RWPE1 (cell line): ENCODE data around the gene CTNNA2.

ENCODE experiments used
- CTCF ChIA-PET: fragments of 350-600 bp; sonication (Branson Sonifier 250); formaldehyde crosslinking; extraction: SDS; loops from one replicate; lab custom pipeline; 2021; lab: Yijun Ruan, JAX
- POLR2A ChIA-PET: fragments of 400-600 bp; formaldehyde crosslinking; extraction: SDS; loops from one replicate; lab custom pipeline; 2020; ENCODE audit warnings: antibody characterized with exemption; ENCODE audit not compliant: low non-redundant PET; lab: Yijun Ruan, JAX
- DNase-seq: peaks from one replicate; pipeline ENCODE4 v3.0.0; 2012; ENCODE audit warnings: low spot score
- H3K27ac ChIP-seq: fragments of 450-650 bp; 2 replicates; pipeline ENCODE4 v1.5.1; 2017
- TF ChIP-seq, protein P1 (sequence below): fragments of 450-650 bp; conservative IDR thresholded peaks from 2 replicates; pipeline ENCODE4 v1.5.1; 2017; ENCODE audit warnings: low read depth, mild to moderate bottlenecking

CTNNA2 gene

DNA sequence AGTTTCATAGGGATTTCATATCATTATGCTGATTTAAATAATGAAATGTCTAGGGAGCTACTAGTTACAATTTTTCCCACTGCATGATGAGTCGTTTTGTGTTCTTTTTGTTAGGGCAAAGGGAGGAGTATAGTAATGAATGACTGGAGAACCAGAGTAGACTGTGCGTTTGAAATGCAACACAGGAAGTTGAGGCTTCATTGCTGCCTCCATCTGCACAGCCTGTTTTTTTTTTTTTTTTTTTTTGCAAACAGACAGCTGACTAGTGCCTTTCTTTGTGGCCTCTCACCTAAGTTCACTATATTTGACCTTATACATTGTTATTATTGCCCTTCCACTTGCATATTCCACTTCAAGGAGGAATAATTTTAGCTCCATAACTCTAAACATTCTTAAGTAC is 1078.4 kb downstream of the CTNNA2 start:
- DNase-seq, result no peak
- ChIA-PET POLR2A (no interaction called here), CTCF (interaction anchor here (0.6 kb wide), 2 partner anchors 26 to 386 kb away, joined by 3 read pairs; no protein-coding TSS in a partner anchor)
- TF ChIP-seq, protein P1, sequence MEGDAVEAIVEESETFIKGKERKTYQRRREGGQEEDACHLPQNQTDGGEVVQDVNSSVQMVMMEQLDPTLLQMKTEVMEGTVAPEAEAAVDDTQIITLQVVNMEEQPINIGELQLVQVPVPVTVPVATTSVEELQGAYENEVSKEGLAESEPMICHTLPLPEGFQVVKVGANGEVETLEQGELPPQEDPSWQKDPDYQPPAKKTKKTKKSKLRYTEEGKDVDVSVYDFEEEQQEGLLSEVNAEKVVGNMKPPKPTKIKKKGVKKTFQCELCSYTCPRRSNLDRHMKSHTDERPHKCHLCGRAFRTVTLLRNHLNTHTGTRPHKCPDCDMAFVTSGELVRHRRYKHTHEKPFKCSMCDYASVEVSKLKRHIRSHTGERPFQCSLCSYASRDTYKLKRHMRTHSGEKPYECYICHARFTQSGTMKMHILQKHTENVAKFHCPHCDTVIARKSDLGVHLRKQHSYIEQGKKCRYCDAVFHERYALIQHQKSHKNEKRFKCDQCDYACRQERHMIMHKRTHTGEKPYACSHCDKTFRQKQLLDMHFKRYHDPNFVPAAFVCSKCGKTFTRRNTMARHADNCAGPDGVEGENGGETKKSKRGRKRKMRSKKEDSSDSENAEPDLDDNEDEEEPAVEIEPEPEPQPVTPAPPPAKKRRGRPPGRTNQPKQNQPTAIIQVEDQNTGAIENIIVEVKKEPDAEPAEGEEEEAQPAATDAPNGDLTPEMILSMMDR, result no peak
- no peak overlapping the region for H3K27ac ChIP-seq

DNA sequence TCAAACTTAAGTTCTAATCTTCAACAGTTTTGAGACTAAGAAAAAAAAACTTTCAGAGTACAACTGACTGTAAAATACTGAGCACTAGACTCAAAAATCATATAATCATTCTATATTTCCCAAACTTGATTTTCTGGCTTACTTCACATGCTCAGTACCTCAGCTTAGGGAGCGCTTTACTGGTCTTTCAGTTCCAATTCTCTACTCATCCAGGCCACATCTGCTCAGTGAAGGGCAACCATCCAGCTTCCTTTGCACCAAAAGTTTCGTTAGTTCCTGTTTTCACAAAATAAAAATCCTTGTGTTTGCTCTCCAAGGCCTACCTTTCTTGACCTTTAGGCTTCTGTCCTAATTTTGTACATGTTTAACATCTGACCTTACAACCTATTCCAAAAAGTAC is 1079.3 kb downstream of the CTNNA2 start:
- DNase-seq, result no peak
- CTCF ChIA-PET, result no interaction called here
- no peak overlapping the region for H3K27ac ChIP-seq
- POLR2A ChIA-PET, result no interaction called here
- TF ChIP-seq, protein P1, result no peak

DNA sequence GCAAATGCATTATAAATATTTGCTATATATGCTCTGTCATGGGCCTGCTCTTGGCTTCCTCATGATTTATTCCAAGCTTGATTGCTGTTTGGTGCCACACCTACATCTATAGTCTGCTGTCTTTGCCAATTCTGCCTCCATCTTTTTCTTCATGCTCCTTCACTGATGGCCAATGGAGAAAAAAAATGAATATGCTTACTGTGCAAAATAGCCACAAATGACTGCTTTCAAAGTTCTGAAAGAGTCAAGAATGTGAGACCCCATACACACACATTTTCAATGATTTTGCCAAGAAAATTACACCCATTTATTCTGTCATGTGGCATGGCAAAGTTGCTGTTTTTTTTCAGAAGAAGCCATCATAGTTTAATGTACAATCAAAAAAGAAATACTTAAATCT is 1097.3 kb downstream of the CTNNA2 start:
- no peak for DNase-seq
- ChIA-PET CTCF (no interaction called here), POLR2A (no interaction called here)
- H3K27ac ChIP-seq, result no peak overlapping the region
- TF ChIP-seq, protein P1, result no peak

DNA sequence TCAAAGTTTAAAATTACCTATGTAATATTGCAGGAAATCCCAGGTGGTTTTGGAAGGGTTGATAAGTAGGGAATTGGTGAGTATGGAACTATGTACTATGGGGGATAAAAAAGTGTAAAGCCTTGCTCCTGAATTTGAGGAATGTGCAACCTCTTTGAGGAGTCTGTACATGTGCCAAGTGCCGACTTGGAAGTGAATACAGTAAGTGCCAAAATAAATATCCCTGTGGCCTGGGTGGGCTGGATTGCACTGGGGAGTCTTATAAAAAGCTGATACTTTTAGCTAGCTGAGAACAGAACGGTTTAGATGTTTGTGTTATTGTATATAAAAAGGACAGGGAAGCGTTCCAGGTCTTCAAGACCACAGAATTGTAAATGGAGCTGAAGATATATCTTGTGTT is 1108.8 kb downstream of the CTNNA2 start:
- TF ChIP-seq, protein P1, result no peak
- POLR2A ChIA-PET, result no interaction called here
- no peak overlapping the region for H3K27ac ChIP-seq
- no peak for DNase-seq
- CTCF ChIA-PET, result no interaction called here

DNA sequence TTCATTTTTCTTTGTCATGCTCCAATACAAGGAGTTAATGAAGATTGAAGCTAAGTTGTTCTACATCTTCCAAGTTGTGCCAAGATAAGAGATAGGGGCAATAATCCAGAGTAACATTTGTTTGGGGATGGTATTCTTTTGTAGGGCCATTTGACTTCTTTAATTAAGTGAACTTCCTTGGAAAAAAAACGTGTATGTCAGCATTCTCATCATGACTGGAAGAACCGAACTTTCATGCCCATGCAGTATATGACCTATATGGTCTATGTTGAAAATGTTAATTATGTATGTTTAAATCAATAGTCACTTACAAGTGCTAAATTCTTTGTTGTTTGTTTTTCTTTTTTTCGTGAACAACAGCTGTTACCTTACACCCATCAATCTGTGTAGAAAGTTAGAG is 1111.2 kb downstream of the CTNNA2 start:
- CTCF ChIA-PET, result no interaction called here
- no peak for DNase-seq
- POLR2A ChIA-PET, result no interaction called here
- TF ChIP-seq, protein P1, result no peak
- H3K27ac ChIP-seq, result no peak overlapping the region

DNA sequence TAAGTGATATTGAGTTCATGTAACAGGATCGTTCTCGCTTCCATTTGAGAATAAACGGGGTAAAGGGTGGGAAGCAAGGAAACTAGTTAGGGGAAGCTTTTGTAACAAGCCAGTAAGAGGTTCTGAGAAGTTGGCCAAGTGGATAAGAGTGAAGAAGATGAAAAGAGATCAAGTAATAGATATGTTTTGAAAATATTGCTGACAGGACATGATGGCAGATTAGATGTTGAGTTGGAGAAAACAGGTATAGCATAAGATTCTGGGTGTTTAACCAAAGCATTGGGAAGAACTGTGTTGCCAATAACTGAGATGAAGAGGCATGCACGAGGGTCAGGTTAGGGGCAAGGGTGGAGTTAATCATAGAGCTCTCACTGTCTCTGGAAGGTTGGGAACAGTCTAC is 1121.7 kb downstream of the CTNNA2 start:
- POLR2A ChIA-PET, result no interaction called here
- TF ChIP-seq, protein P1, result no peak
- CTCF ChIA-PET, result no interaction called here

DNA sequence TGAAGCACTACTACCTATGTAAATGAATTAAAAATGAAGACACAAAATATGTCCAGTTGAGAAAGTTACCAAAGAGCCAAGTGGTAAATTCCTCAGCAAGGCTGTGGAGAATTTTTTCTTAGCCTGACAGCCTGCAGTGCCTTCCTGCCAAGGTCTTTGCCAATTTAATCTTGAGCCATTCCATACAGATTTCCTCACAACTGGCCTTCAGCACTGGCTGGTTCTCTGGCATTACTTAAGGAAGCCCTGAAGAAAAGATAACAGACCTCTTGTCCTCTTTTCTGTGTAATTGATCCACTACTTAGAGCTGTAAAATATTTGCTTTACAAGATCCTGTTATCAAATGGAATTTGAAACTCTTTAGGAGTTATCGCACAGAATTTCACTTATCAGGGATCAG is 1125.9 kb downstream of the CTNNA2 start:
- ChIA-PET POLR2A (no interaction called here), CTCF (no interaction called here)
- no peak for DNase-seq
- TF ChIP-seq, protein P1, result no peak
- no peak overlapping the region for H3K27ac ChIP-seq

More for the DNA sequence above, 1121.7 kb downstream of the CTNNA2 start:
- no peak for DNase-seq
- no peak overlapping the region for H3K27ac ChIP-seq
